Measurements from ENCODE around the gene SLC35E1. TPM values are rescaled to one million over a fixed set of nuclear protein-coding genes. Genes with fewer than 3 reads are reported as not detected.

SLC35E1 gene
- total RNA-seq, 1 experiment from 2014 or later, result 52.6 TPM

DNA sequence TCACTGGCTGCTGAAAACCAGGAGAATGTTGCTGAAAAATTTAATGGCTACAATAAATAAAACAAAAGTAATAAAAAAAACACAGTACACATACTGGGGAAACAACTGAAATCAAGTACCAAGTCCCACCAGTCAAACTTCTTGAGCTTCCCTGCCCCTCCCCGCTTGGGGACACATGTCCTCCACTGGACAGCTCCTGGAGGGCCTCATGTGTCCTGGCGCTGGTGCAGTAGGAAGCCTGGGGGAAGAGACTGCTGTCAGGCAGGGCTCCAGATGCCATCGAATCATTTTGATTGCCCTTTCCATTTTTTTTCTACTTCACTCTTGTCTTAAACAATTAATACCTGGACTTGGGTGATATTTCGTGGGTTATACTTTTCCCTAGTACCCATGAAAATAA lies 26.6 kb upstream of the SLC35E1 start:
- ChIA-PET CTCF (no interaction called here), POLR2A (ENCODE audit: unreplicated experiment) (no interaction called here)
- intact Hi-C loops (cut with micrococcal nuclease), result no loop called here
- no peak for ATAC-seq
- H3K27me3 ChIP-seq (ENCODE audit: low read length), result no peaks in the 10 kb centered on the region
- no peak overlapping the region for H2AFZ ChIP-seq (ENCODE audit: low read length)
- H3K4me1 ChIP-seq (ENCODE audit: insufficient read depth, low read length), result no peaks in the 10 kb centered on the region
- no peak overlapping the region for H3K4me2 ChIP-seq (ENCODE audit: low read length)
- peaks cover 100% of the 10 kb centered on the region for H3K79me2 ChIP-seq (ENCODE audit: low read length)
- no peak for DNase-seq
- H3F3A ChIP-seq (ENCODE audit: low read length, unreplicated experiment), result no peaks in the 10 kb centered on the region
- no TSS peak for BruUV-seq (replicated peaks)
- H3K36me3 ChIP-seq (ENCODE audit: low read depth, low read length), result no peaks in the 10 kb centered on the region
- no peak overlapping the region for H3K9ac ChIP-seq (ENCODE audit: low read length)
- no peaks in the 10 kb centered on the region for H3K9me3 ChIP-seq (ENCODE audit: low read length)
- H3K27ac ChIP-seq (ENCODE audit: low read length), result no peak overlapping the region
- no peak overlapping the region for H3K4me3 ChIP-seq (ENCODE audit: low read length)
- H4K20me1 ChIP-seq (ENCODE audit: low read length), result peaks cover 80% of the 10 kb centered on the region
- TF ChIP-seq EZH2phosphoT487 (IDR thresholded peaks at IDR 0.05; ENCODE audit: borderline replicate concordance, low read length), result no peak
- no peak for TF ChIP-seq EZH2 (IDR thresholded peaks at IDR 0.05; ENCODE audit: low read length, unreplicated experiment)
- no peak for TF ChIP-seq CTCF (conservative IDR thresholded peaks at IDR 0.05; ENCODE audit: low read depth, low read length)
- H3K9me2 ChIP-seq (replicated peaks; ENCODE audit: low read length), result no peaks in the 10 kb centered on the region

GRCh38 chr19:16596399-16596798 lies 24.2 kb upstream of the SLC35E1 start:
- CTCF ChIA-PET, result no interaction called here
- ATAC-seq, result no peak

GRCh38 chr19:16595097-16595496 lies 22.9 kb upstream of the SLC35E1 start:
- ATAC-seq, result no peak
- Histone ChIP-seq H3K27ac (ENCODE audit: low read length) (no peak overlapping the region), H2AFZ (ENCODE audit: low read length) (no peak overlapping the region), H3K9ac (ENCODE audit: low read length) (no peak overlapping the region), H4K20me1 (ENCODE audit: low read length) (peaks cover 74% of the 10 kb centered on the region), H3F3A (ENCODE audit: low read length, unreplicated experiment) (no peaks in the 10 kb centered on the region), H3K4me2 (ENCODE audit: low read length) (no peak overlapping the region), H3K9me2 (replicated peaks; ENCODE audit: low read length) (no peaks in the 10 kb centered on the region), H3K79me2 (ENCODE audit: low read length) (peaks cover 98% of the 10 kb centered on the region), H3K27me3 (ENCODE audit: low read length) (no peaks in the 10 kb centered on the region), H3K4me3 (ENCODE audit: low read length) (no peak overlapping the region), H3K9me3 (ENCODE audit: low read length) (no peaks in the 10 kb centered on the region), H3K4me1 (ENCODE audit: insufficient read depth, low read length) (peaks cover 5% of the 10 kb centered on the region), H3K36me3 (ENCODE audit: low read depth, low read length) (no peaks in the 10 kb centered on the region)
- CTCF ChIA-PET, result no interaction called here
- DNase-seq, result no peak
- BruUV-seq (replicated peaks), result no TSS peak
- intact Hi-C loops (cut with micrococcal nuclease), result no loop called here
- POLR2A ChIA-PET (ENCODE audit: unreplicated experiment), result no interaction called here
- no peak for TF ChIP-seq CTCF (conservative IDR thresholded peaks at IDR 0.05; ENCODE audit: low read depth, low read length)
- TF ChIP-seq EZH2 (IDR thresholded peaks at IDR 0.05; ENCODE audit: low read length, unreplicated experiment), result no peak
- no peak for TF ChIP-seq EZH2phosphoT487 (IDR thresholded peaks at IDR 0.05; ENCODE audit: borderline replicate concordance, low read length)

More at GRCh38 chr19:16596399-16596798, 24.2 kb upstream of the SLC35E1 start:
- intact Hi-C loops (cut with micrococcal nuclease), result no loop called here
- no TSS peak for BruUV-seq (replicated peaks)
- no peaks in the 10 kb centered on the region for H3K9me3 ChIP-seq (ENCODE audit: low read length)
- H3K36me3 ChIP-seq (ENCODE audit: low read depth, low read length), result no peaks in the 10 kb centered on the region
- no peaks in the 10 kb centered on the region for H3F3A ChIP-seq (ENCODE audit: low read length, unreplicated experiment)
- peaks cover 5% of the 10 kb centered on the region for H3K4me1 ChIP-seq (ENCODE audit: insufficient read depth, low read length)
- peaks cover 80% of the 10 kb centered on the region for H4K20me1 ChIP-seq (ENCODE audit: low read length)
- H3K27me3 ChIP-seq (ENCODE audit: low read length), result no peaks in the 10 kb centered on the region
- no peak overlapping the region for H3K4me2 ChIP-seq (ENCODE audit: low read length)
- no peak for TF ChIP-seq CTCF (conservative IDR thresholded peaks at IDR 0.05; ENCODE audit: low read depth, low read length)
- no peak for TF ChIP-seq EZH2 (IDR thresholded peaks at IDR 0.05; ENCODE audit: low read length, unreplicated experiment)
- no peak for TF ChIP-seq EZH2phosphoT487 (IDR thresholded peaks at IDR 0.05; ENCODE audit: borderline replicate concordance, low read length)
- no peak overlapping the region for H3K4me3 ChIP-seq (ENCODE audit: low read length)
- POLR2A ChIA-PET (ENCODE audit: unreplicated experiment), result no interaction called here
- H3K9ac ChIP-seq (ENCODE audit: low read length), result no peak overlapping the region
- no peak for DNase-seq
- H3K79me2 ChIP-seq (ENCODE audit: low read length), result peaks cover 100% of the 10 kb centered on the region
- H2AFZ ChIP-seq (ENCODE audit: low read length), result no peak overlapping the region
- no peak overlapping the region for H3K27ac ChIP-seq (ENCODE audit: low read length)
- no peaks in the 10 kb centered on the region for H3K9me2 ChIP-seq (replicated peaks; ENCODE audit: low read length)

Measured in PC-3 (cell line).